SK-N-SH treated with all-trans-retinoic acid at 6 μM for 48 hours (cell line): ENCODE results near the gene AOPEP.

Experiments used
- ESRRG ChIP-seq: fragments of 250-450 bp; sonication (Bioruptor Pico); IDR thresholded peaks from 2 replicates; pipeline ENCODE4 v1.6.1; 2021; ENCODE audit warnings: mild to moderate bottlenecking
- GLIS3 ChIP-seq: fragments of 250-450 bp; sonication (Bioruptor Pico); IDR thresholded peaks from 2 replicates; pipeline ENCODE4 v1.5.0; 2020; ENCODE audit warnings: mild to moderate bottlenecking, moderate library complexity
- TOX ChIP-seq: fragments of 250-450 bp; sonication (Bioruptor Pico); IDR thresholded peaks from 2 replicates; pipeline ENCODE4 v1.8.0; 2021; ENCODE audit warnings: mild to moderate bottlenecking, moderate library complexity, borderline replicate concordance
- ZNF565 ChIP-seq: fragments of 450-650 bp; formaldehyde crosslinking; conservative IDR thresholded peaks from 2 replicates; pipeline ENCODE4 v1.5.0; 2020; ENCODE audit warnings: low read depth, mild to moderate bottlenecking, moderate library complexity
- ZNF70 ChIP-seq: fragments of 450-650 bp; formaldehyde crosslinking; IDR thresholded peaks from 2 replicates; pipeline ENCODE4 v1.5.0; 2020; ENCODE audit warnings: mild to moderate bottlenecking, moderate library complexity
- TF ChIP-seq, protein P1 (sequence below): fragments of 250-450 bp; sonication (Bioruptor Pico); IDR thresholded peaks from 2 replicates; pipeline ENCODE4 v1.8.0; 2020; ENCODE audit warnings: mild to moderate bottlenecking, moderate library complexity, borderline replicate concordance
- TF ChIP-seq, protein P2 (sequence below): fragments of 250-450 bp; sonication (Bioruptor Pico); IDR thresholded peaks from 2 replicates; pipeline ENCODE4 v1.8.0; 2021; ENCODE audit warnings: low read depth, mild to moderate bottlenecking, moderate library complexity, borderline replicate concordance

DNA sequence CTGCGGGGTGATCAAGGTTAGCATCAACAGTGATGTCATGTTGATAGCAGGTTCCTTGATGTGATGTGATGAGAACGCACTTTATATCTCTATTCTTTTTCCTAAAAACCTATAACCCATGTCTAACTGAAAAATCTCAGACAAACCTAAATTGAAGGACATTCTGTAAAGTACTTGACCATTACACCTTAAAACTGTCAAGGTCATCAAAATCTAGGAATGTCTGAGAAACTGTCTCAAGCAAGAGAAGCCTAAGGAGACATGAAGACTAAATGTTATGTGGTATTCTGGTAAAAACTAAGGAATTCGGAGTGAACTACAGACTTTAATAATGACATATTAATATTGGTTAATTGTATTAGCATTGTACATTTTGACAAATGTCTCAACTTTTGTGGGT lies 170.0 kb downstream of the AOPEP start:
- TF ChIP-seq, protein P1, sequence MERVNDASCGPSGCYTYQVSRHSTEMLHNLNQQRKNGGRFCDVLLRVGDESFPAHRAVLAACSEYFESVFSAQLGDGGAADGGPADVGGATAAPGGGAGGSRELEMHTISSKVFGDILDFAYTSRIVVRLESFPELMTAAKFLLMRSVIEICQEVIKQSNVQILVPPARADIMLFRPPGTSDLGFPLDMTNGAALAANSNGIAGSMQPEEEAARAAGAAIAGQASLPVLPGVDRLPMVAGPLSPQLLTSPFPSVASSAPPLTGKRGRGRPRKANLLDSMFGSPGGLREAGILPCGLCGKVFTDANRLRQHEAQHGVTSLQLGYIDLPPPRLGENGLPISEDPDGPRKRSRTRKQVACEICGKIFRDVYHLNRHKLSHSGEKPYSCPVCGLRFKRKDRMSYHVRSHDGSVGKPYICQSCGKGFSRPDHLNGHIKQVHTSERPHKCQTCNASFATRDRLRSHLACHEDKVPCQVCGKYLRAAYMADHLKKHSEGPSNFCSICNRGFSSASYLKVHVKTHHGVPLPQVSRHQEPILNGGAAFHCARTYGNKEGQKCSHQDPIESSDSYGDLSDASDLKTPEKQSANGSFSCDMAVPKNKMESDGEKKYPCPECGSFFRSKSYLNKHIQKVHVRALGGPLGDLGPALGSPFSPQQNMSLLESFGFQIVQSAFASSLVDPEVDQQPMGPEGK (CRISPR knock-in tag): no peak
- TF ChIP-seq TOX (CRISPR knock-in tag): no peak
- TF ChIP-seq ZNF565 (CRISPR knock-in tag): no peak
- TF ChIP-seq, protein P2, sequence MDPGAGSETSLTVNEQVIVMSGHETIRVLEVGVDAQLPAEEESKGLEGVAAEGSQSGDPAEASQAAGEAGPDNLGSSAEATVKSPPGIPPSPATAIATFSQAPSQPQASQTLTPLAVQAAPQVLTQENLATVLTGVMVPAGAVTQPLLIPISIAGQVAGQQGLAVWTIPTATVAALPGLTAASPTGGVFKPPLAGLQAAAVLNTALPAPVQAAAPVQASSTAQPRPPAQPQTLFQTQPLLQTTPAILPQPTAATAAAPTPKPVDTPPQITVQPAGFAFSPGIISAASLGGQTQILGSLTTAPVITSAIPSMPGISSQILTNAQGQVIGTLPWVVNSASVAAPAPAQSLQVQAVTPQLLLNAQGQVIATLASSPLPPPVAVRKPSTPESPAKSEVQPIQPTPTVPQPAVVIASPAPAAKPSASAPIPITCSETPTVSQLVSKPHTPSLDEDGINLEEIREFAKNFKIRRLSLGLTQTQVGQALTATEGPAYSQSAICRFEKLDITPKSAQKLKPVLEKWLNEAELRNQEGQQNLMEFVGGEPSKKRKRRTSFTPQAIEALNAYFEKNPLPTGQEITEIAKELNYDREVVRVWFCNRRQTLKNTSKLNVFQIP (CRISPR knock-in tag): no peak
- no peak for TF ChIP-seq ZNF70 (CRISPR knock-in tag)
- no peak for TF ChIP-seq GLIS3 (CRISPR knock-in tag)
- no peak for TF ChIP-seq ESRRG (CRISPR knock-in tag)
